GM23338 (cell line): Measurements from ENCODE around the gene COL8A1. TPM values are rescaled to one million over a fixed set of nuclear protein-coding genes. Genes with fewer than 3 reads are reported as not detected.

ENCODE experiments used
- ATAC-seq: fragments of 200-7000 bp; cut with Tn5 transposase; 3 replicates; pipeline ENCODE4 v1.9.1; 2020
- DNase-seq: peaks from one replicate; pipeline ENCODE4 v3.0.0-alpha.2; 2015; ENCODE audit warnings: low spot score
- H2AFZ ChIP-seq: fragments of 200-600 bp; sonication (generic); 2 replicates; pipeline ENCODE4 v1.8.0; 2016; ENCODE audit warnings: antibody characterized with exemption, mild to moderate bottlenecking, moderate library complexity
- H3F3A ChIP-seq: fragments of 200-600 bp; sonication (generic); replicated peaks from 2 replicates; pipeline ENCODE4 v1.8.0; 2017; ENCODE audit warnings: antibody characterized with exemption, mixed run types, low read depth
- H3K27ac ChIP-seq: fragments of 200-600 bp; sonication (generic); 2 replicates; pipeline ENCODE4 v1.6.1; 2016; ENCODE audit warnings: low read depth
- H3K27me3 ChIP-seq: fragments of 200-600 bp; sonication (generic); 2 replicates; pipeline ENCODE4 v1.8.0; 2016; ENCODE audit warnings: mild to moderate bottlenecking, mixed run types, moderate library complexity; ENCODE audit not compliant: insufficient read depth
- H3K36me3 ChIP-seq: fragments of 200-600 bp; sonication (generic); 2 replicates; pipeline ENCODE4 v1.8.0; 2016; ENCODE audit warnings: mild to moderate bottlenecking; ENCODE audit not compliant: insufficient read depth
- H3K4me1 ChIP-seq: fragments of 200-600 bp; sonication (generic); 2 replicates; pipeline ENCODE4 v1.8.0; 2016; ENCODE audit warnings: mild to moderate bottlenecking, moderate library complexity; ENCODE audit not compliant: insufficient read depth
- H3K4me2 ChIP-seq: fragments of 200-600 bp; sonication (generic); 2 replicates; pipeline ENCODE4 v1.7.1; 2017; ENCODE audit warnings: mixed run types
- H3K4me3 ChIP-seq: fragments of 200-600 bp; sonication (generic); 2 replicates; pipeline ENCODE4 v1.6.1; 2016; ENCODE audit warnings: mixed run types
- H3K79me2 ChIP-seq: fragments of 200-600 bp; sonication (generic); replicated peaks from 2 replicates; pipeline ENCODE4 v1.8.0; 2017; ENCODE audit warnings: mild to moderate bottlenecking; ENCODE audit not compliant: insufficient read depth
- H3K9me2 ChIP-seq: fragments of 200-600 bp; sonication (generic); 2 replicates; pipeline ENCODE4 v1.8.0; 2017; ENCODE audit not compliant: insufficient read depth
- H4K20me1 ChIP-seq: fragments of 200-600 bp; sonication (generic); replicated peaks from 2 replicates; pipeline ENCODE4 v1.8.0; 2017; ENCODE audit warnings: mild to moderate bottlenecking; ENCODE audit not compliant: insufficient read depth
- H3K27ac Mint-ChIP-seq: 2 replicates; pipeline ENCODE4 v1.8.0; 2020; ENCODE audit warnings: inconsistent platforms, mild to moderate bottlenecking, moderate library complexity, mixed read lengths
- H3K27me3 Mint-ChIP-seq: 3 replicates; pipeline ENCODE4 v1.8.0; 2022; ENCODE audit warnings: low read depth, mild to moderate bottlenecking, moderate library complexity, mixed read lengths, inconsistent platforms; ENCODE audit not compliant: insufficient read depth, poor library complexity
- H3K36me3 Mint-ChIP-seq: 3 replicates; pipeline ENCODE4 v1.8.0; 2021; ENCODE audit warnings: low read depth, mild to moderate bottlenecking, inconsistent platforms, moderate library complexity, mixed read lengths
- H3K4me1 Mint-ChIP-seq: 3 replicates; pipeline ENCODE4 v1.8.0; 2020; ENCODE audit warnings: mild to moderate bottlenecking, inconsistent platforms, mixed read lengths
- H3K4me3 Mint-ChIP-seq: 3 replicates; pipeline ENCODE4 v1.8.0; 2021; ENCODE audit warnings: moderate library complexity, mild to moderate bottlenecking, inconsistent platforms, mixed read lengths
- H3K9me3 Mint-ChIP-seq: 3 replicates; pipeline ENCODE4 v1.8.0; 2020; ENCODE audit warnings: moderate library complexity, mild to moderate bottlenecking, inconsistent platforms, mixed read lengths
- EZH2 ChIP-seq: fragments of 200-600 bp; sonication (generic); IDR thresholded peaks from one replicate; pipeline ENCODE4 v1.8.0; 2017; ENCODE audit warnings: antibody characterized with exemption, mild to moderate bottlenecking, low read depth; ENCODE audit not compliant: unreplicated experiment
- EZH2phosphoT487 ChIP-seq: fragments of 200-600 bp; sonication (generic); IDR thresholded peaks from one replicate; pipeline ENCODE4 v1.8.1; 2018; ENCODE audit warnings: antibody characterized with exemption; ENCODE audit not compliant: unreplicated experiment
- JUNB ChIP-seq: IDR thresholded peaks from one replicate; pipeline ENCODE4 v1.6.1; 2016; ENCODE audit warnings: antibody characterized with exemption; ENCODE audit not compliant: unreplicated experiment
- NANOG ChIP-seq: IDR thresholded peaks from 2 replicates; pipeline ENCODE4 v1.6.1; 2016; ENCODE audit warnings: antibody characterized with exemption, borderline replicate concordance
- POLR2AphosphoS5 ChIP-seq: IDR thresholded peaks from 2 replicates; pipeline ENCODE4 v1.6.1; 2016; ENCODE audit warnings: antibody characterized with exemption, low read depth
- STAT1 ChIP-seq: IDR thresholded peaks from one replicate; pipeline ENCODE4 v1.6.1; 2016; ENCODE audit warnings: antibody characterized with exemption; ENCODE audit not compliant: unreplicated experiment
- ZNF114 ChIP-seq: fragments of 250-450 bp; sonication (Bioruptor Pico); IDR thresholded peaks from 2 replicates; pipeline ENCODE4 v1.5.0; 2020; ENCODE audit warnings: mild to moderate bottlenecking, moderate library complexity
- ZNF331 ChIP-seq: fragments of 250-450 bp; sonication (Bioruptor Pico); IDR thresholded peaks from 2 replicates; pipeline ENCODE4 v1.5.0; 2020; ENCODE audit warnings: low read depth, mild to moderate bottlenecking, moderate library complexity
- ZNF462 ChIP-seq: fragments of 250-450 bp; sonication (Bioruptor Pico); IDR thresholded peaks from 2 replicates; pipeline ENCODE4 v1.5.0; 2020; ENCODE audit warnings: mild to moderate bottlenecking, moderate library complexity
- polyA plus RNA-seq: library from polyadenylated mRNA; unstranded; fragments of >200 nt; fragmentation: Nextera tagmentation; extraction: Ambion mirVana; gene quantifications from 2 replicates; pipeline ENCODE4 v1.2.1, GENCODE V29; 2016
- total RNA-seq: library from RNA; depleted of rRNA; stranded (reverse); fragments of >200 nt; shearing (Covaris generic); gene quantifications from 2 replicates; pipeline ENCODE4 v1.2.3, GENCODE V29; 2014
- TF ChIP-seq, protein P1 (sequence below), 2 experiments: fragments of 200-600 bp in 1 of 2; sonication (generic) in 1 of 2; conservative IDR thresholded peaks; 2 replicates each; pipeline versions ENCODE4 v1.5.1 to v1.6.1; 2016 to 2017; ENCODE audit warnings: antibody characterized with exemption in 2 of 2, low read depth in 2 of 2, mild to moderate bottlenecking in 2 of 2, moderate library complexity in 1 of 2
- TF ChIP-seq, protein P2 (sequence below): IDR thresholded peaks from one replicate; pipeline ENCODE4 v1.6.1; 2018; ENCODE audit warnings: antibody characterized with exemption; ENCODE audit not compliant: unreplicated experiment

The COL8A1 gene
- total and polyA plus RNA-seq, 2 experiments from 2014 or later, result 0.26 to 0.97 TPM

DNA sequence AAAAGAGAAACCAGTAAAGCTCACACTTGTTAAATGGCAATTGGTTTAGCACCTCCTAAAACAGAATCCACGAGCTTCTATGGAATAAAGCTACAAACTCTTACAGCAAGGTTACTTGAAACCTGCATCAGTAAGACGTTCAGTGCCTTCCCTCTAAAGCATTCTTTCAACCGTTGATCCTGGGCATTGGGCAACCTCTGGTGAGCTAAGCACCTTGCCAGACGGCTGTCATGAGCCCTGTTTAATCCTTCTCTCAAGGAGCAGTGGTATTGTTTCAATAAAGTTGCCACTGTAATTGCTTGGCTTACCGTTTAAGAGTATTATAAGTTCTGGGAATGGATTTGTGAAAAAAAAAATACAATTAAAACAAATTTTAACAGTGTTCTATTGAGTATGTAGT lies 75.0 kb downstream of the COL8A1 start:
- DNase-seq (no peak), ATAC-seq (no peak)
- Histone ChIP-seq H3K4me3 (no peak overlapping the region), H3K27ac (no peak overlapping the region), H3K36me3 (no peaks in the 10 kb centered on the region), H4K20me1 (no peaks in the 10 kb centered on the region), H3K4me1 (peaks cover 18% of the 10 kb centered on the region), H3K79me2 (no peaks in the 10 kb centered on the region), H2AFZ (no peak overlapping the region), H3K4me2 (no peak overlapping the region), H3F3A (no peaks in the 10 kb centered on the region), H3K9me2 (peaks cover 4% of the 10 kb centered on the region), H3K27me3 (no peaks in the 10 kb centered on the region)
- peaks cover 19% of the 10 kb centered on the region; the same call in 2 of the 3 replicates for H3K4me1 Mint-ChIP-seq
- no peaks in the 10 kb centered on the region for H3K36me3 Mint-ChIP-seq
- H3K27me3 Mint-ChIP-seq, result no peaks in the 10 kb centered on the region
- no peak overlapping the region for H3K4me3 Mint-ChIP-seq
- H3K9me3 Mint-ChIP-seq, result no peaks in the 10 kb centered on the region
- no peak for TF ChIP-seq JUNB
- H3K27ac Mint-ChIP-seq, result no peak overlapping the region

- DNase-seq (no peak), ATAC-seq (no peak)
- no peak for TF ChIP-seq JUNB
- TF ChIP-seq ZNF114, result no peak
- TF ChIP-seq, protein P1, sequence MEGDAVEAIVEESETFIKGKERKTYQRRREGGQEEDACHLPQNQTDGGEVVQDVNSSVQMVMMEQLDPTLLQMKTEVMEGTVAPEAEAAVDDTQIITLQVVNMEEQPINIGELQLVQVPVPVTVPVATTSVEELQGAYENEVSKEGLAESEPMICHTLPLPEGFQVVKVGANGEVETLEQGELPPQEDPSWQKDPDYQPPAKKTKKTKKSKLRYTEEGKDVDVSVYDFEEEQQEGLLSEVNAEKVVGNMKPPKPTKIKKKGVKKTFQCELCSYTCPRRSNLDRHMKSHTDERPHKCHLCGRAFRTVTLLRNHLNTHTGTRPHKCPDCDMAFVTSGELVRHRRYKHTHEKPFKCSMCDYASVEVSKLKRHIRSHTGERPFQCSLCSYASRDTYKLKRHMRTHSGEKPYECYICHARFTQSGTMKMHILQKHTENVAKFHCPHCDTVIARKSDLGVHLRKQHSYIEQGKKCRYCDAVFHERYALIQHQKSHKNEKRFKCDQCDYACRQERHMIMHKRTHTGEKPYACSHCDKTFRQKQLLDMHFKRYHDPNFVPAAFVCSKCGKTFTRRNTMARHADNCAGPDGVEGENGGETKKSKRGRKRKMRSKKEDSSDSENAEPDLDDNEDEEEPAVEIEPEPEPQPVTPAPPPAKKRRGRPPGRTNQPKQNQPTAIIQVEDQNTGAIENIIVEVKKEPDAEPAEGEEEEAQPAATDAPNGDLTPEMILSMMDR (conservative IDR thresholded peaks at IDR 0.05; ENCODE audit: low read depth in 2 of 2), result no peak
- TF ChIP-seq ZNF462 (CRISPR knock-in tag), result no peak
- no peak for TF ChIP-seq EZH2
- TF ChIP-seq, protein P2, sequence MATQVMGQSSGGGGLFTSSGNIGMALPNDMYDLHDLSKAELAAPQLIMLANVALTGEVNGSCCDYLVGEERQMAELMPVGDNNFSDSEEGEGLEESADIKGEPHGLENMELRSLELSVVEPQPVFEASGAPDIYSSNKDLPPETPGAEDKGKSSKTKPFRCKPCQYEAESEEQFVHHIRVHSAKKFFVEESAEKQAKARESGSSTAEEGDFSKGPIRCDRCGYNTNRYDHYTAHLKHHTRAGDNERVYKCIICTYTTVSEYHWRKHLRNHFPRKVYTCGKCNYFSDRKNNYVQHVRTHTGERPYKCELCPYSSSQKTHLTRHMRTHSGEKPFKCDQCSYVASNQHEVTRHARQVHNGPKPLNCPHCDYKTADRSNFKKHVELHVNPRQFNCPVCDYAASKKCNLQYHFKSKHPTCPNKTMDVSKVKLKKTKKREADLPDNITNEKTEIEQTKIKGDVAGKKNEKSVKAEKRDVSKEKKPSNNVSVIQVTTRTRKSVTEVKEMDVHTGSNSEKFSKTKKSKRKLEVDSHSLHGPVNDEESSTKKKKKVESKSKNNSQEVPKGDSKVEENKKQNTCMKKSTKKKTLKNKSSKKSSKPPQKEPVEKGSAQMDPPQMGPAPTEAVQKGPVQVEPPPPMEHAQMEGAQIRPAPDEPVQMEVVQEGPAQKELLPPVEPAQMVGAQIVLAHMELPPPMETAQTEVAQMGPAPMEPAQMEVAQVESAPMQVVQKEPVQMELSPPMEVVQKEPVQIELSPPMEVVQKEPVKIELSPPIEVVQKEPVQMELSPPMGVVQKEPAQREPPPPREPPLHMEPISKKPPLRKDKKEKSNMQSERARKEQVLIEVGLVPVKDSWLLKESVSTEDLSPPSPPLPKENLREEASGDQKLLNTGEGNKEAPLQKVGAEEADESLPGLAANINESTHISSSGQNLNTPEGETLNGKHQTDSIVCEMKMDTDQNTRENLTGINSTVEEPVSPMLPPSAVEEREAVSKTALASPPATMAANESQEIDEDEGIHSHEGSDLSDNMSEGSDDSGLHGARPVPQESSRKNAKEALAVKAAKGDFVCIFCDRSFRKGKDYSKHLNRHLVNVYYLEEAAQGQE, result no peak
- TF ChIP-seq EZH2phosphoT487, result no peak
- no peak for TF ChIP-seq STAT1
- no peak for TF ChIP-seq ZNF331 (CRISPR knock-in tag)
- no peak for TF ChIP-seq POLR2AphosphoS5
- TF ChIP-seq NANOG, result no peak
- Mint-ChIP-seq H3K27ac (no peak overlapping the region), H3K36me3 (no peaks in the 10 kb centered on the region), H3K27me3 (no peaks in the 10 kb centered on the region), H3K4me3 (no peak overlapping the region), H3K4me1 (peaks cover 19% of the 10 kb centered on the region; the same call in 2 of the 3 replicates), H3K9me3 (no peaks in the 10 kb centered on the region)
- H3K27ac ChIP-seq, result no peak overlapping the region
- H3K27me3 ChIP-seq, result no peaks in the 10 kb centered on the region
- H3K36me3 ChIP-seq, result no peaks in the 10 kb centered on the region
- no peaks in the 10 kb centered on the region for H3K79me2 ChIP-seq
- H3K9me2 ChIP-seq, result peaks cover 4% of the 10 kb centered on the region
- H3F3A ChIP-seq, result no peaks in the 10 kb centered on the region
- no peaks in the 10 kb centered on the region for H4K20me1 ChIP-seq
- no peak overlapping the region for H2AFZ ChIP-seq
- H3K4me3 ChIP-seq, result no peak overlapping the region
- H3K4me2 ChIP-seq, result no peak overlapping the region
- peaks cover 18% of the 10 kb centered on the region for H3K4me1 ChIP-seq
These were observed 75.8 kb downstream of the COL8A1 start for GRCh38 chr3:99714146-99714545.
